GM19455 (cell line): ENCODE measurements around the gene GAB3.
"Not testable (repeated sequence)": the region's sequence is repeated elsewhere in the genome, so short reads cannot be mapped to it uniquely, and the experiment has no call there.

Source experiments
- ATAC-seq: cut with Tn5 transposase; IDR thresholded peaks from one replicate; pipeline ENCODE4 v1.9.1; 2021; ENCODE audit not compliant: unreplicated experiment

GAB3 gene

GRCh38 chrX:154724993-154725756 lies 25.7 kb downstream of the GAB3 start:
- no peak for ATAC-seq

DNA sequence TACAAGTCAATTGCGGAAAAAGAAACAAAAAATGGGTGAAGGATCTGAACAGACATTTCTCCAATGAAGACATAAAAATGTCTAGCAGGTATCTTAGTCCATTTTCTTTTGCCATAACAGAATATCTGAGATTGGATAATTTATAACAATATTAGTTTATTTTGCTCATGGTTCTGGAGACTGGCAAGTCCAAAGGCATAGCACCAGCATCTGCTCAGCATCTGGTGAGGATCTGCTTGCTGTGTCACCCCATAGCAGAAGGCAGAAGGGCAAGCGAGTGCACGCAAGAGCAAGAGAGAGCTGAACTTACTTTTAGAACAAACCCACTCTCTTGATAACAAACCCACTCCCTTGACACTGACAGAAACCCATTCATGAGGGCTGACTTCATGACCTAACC lies 29.7 kb downstream of the GAB3 start:
- ATAC-seq = no peak

DNA sequence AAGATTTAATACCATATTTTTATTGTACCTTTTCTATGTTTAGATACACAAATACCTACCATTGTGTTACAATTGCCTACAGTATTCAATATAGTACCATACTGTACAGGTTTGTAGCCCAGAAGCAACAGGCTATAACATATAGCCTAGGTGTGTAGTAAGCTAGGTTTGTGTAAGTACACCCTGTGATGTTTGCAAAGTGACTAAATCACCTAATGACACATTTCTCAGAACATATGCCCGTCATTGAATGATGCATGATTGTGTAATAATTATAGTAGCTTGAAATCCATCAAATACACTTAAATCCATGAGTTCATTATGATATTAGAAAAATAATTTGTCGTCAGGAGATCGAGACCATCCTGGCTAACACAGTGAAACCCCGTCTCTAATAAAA lies 30.8 kb downstream of the GAB3 start:
- no peak for ATAC-seq

DNA sequence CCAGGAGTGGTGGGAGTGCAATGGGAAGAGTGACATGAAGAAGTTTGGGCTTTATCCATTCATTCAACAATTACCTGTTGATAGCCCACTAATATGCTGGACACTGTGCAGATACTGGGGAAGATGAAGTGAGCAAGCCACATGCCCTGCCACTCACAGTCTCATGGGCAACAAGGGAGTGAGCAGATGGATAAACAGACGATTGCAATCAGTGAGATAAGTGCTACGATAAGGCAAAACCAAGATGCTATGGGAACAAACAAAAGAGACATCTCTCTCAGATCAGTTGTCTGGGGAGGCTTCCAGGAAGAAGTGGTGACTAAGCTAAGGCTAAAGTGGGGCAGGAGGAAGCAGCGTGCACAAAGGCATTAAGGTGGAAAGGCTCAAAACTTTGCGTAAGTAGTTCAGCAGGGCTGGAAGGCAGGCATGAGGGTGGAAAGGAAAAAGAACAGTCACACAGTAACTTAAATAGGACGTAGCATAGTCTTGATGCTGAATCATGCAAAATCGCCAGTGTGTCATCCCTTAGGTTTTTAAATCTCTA lies 31.7 kb downstream of the GAB3 start:
- ATAC-seq = no peak

- no peak for ATAC-seq
These were observed 32.3 kb downstream of the GAB3 start for GRCh38 chrX:154718616-154719015.

DNA sequence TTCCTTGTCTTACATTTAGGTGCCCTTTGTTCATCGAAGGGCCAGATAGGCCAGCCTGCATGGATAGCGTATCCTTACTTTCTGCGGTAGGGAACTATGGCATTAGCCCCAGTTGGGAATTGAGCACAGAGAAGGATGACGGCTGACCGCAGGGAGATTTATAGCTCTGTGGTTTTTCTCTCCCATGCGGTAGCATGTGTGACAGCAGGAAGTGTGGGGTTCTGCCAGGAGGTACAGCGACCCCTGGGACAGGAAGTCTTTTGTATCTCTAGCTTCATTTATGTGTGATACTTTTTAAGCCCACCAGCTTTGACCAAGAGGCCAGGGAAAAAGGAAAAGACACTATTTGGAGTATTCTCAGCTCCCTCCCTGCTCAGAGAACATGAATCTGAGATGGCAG lies 33.1 kb downstream of the GAB3 start:
- ATAC-seq = no peak

GRCh38 chrX:154715825-154716224 lies 35.1 kb downstream of the GAB3 start:
- ATAC-seq = no peak

- ATAC-seq = no peak
These were observed 36.0 kb downstream of the GAB3 start for GRCh38 chrX:154714925-154715324.

DNA sequence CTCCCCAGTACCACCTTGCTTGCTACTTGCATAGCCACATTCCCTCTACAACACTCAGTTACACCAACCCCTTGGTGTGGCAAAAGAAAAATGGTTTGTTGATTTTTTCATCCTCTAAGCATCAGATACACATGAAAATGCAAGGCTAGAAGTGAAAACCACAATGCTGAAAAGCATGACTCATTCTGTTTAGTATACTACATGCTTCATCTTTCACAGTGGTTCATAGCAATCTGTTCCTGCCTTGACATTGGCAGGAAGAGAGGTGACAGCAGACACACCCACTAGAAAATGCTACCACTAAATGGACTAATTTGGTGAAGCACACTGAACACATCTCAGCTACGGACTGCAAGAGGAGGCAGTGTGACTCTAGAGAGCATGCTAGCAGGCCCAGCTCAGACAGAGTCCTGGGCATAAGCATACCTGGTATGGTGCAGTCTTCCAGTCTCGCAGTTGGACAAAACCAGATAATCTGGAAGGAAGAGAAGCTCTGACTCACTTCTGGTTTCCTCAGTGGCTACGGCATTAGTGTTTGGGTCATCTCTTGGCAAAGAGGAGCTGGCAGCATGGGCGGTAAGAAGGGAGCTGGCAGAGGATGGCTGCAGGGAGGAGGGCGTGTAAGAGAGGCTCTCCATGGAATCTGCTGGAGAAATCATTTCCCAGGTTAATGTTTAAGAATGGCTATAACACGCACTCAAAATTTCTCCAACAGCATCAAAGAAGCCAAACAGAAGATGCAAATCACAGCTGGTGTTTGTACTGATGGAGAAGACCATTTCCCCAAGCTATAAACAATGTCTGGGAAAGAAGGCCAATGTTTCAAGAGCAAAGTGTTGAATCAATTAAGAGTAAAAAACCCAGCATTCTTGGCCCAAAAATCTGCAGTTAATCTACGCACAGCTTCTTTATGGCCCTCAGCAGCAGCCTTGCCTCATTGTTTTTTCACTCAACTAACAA lies 37.8 kb downstream of the GAB3 start:
- ATAC-seq = peak; percentile 95

DNA sequence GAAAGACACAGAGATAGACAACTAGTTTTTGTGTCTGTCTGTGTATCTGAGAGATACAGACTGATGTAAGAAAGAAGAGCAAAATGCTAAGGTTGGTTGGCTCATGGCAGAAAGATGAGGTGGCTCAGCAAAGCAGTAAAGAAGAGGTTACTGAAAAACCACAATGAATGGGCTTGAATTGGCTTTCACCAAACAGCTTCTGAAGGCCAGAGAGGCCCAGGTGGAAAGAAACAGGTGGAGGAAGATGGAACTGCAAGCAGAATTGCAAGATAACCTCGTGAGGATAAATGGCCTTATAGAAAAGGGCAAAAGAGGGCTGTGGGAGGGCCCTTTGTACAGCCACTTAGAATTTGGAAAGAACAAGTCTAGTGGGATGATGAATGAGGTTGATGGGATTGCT lies 39.6 kb downstream of the GAB3 start:
- ATAC-seq = no peak

DNA sequence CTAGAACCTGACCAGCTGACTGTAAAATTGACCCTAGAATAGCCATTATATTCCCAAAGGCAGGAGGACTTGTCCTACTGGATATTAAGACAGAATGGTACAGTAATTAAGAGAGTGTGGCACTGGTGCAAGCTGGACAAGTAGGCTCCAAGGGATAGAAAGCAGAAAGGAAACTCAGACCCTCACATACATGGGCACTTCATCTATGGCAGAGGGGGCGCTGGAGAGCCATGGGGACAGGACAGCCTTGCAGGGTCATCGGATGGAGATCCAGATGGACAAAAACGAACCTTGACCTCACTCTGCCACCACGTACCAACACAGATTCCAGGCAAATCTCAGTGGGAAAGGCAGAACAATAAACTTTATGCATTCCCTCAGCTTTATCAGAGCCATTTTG lies 40.6 kb downstream of the GAB3 start:
- ATAC-seq = no peak

DNA sequence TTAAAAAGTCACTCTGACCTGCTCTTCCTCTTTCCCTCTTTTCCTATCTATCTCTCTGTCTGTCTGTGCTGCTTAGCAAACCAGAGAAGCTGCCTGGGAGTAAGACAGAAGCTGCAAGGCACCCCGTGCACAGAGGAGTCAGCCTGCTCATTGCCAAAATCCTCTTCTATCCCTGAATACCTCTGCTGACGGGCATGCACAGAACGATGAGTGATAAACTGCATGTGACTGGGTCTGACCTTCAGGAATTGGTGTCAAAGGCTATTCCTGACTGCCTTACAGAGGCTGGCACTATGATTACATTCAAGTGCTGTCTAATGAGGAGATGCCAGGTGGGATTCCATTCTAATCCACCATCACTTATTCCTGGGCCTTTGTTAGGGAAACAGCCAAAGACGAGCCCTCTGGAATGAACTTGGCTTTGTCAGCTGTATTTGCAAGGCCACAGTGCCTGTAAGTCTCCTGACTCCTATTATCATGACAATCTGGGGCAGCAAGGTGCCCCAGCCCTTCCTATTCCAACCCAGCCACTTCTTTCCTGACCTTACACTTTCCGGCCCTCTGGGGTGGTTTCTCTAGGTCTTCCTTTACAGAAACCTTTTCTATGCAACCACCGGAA lies 52.1 kb downstream of the GAB3 start:
- no peak for ATAC-seq

GRCh38 chrX:154696676-154697045 lies 54.2 kb downstream of the GAB3 start:
- no peak for ATAC-seq

DNA sequence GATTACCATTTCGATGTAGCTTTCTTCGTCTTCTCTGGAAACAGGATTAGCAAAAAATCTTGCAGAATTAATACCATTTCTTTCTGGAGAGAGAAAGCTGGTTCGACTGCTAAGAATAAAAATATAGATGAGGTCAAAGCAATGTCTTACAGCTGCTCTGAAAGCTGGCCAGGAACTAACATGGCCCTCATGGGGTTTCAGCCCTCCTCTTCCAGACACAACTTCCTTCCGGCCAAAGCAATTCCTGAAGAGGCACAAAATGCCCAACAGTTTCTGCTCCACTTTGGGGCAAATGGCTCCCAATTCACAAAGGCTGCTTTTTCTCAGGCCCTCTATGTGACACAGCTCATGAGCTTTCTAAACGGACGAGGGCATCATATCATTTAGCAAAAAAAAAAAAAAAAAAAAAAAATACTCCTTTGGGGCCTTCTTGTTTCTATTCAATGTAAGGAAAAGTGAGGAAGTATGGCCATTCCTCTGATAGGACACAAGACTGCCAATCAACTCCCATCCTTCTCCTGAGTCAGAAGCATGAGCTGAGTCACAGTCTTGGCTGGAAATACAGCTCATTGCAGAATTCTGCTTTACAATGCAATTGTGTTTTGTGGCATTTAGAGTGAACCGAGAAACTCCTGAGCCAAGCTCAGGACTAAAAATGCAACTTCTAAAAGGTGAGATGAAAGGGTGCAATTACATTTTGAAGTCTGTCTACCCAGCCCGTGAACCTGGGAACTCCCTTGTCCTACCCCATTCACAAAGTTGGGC lies 54.8 kb downstream of the GAB3 start:
- ATAC-seq = no peak

GRCh38 chrX:154693394-154693793 lies 57.5 kb downstream of the GAB3 start:
- no peak for ATAC-seq

DNA sequence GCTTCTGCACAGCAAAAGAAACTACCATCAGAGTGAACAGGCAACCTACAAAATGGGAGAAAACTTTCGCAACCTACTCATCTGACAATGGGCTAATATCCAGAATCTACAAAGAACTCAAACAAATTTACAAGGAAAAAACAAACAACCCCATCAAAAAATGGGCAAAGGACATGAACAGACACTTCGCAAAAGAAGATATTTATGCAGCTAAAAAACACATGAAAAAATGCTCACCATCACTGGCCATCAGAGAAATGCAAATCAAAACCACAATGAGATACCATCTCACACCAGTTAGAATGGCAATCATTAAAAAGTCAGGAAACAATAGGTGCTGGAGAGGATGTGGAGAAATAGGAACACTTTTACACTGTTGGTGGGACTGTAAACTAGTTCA lies 60.4 kb downstream of the GAB3 start:
- not testable (repeated sequence) for ATAC-seq

GRCh38 chrX:154672084-154672483 lies 78.8 kb downstream of the GAB3 start:
- not testable (repeated sequence) for ATAC-seq

DNA sequence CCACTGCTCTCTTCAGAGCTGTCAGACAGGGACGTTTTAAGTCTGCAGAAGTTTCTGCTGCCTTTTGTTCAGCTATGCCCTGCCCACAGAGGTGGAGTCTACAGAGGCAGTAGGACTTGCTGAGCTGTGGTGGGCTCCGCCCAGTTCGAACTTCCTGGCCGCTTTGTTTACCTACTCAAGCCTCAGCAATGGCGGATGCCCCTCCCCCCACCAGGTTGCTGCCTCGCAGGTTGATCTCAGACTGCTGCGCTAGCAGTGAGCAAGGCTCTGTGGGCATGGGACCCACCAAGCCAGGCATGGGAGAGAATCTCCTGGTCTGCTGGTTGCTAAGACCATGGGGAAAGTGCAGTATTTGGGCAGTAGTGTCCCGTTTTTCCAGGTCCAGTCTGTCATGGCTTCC lies 80.0 kb downstream of the GAB3 start:
- not testable (repeated sequence) for ATAC-seq

GRCh38 chrX:154661899-154662298 lies 89.0 kb downstream of the GAB3 start:
- ATAC-seq = no peak

DNA sequence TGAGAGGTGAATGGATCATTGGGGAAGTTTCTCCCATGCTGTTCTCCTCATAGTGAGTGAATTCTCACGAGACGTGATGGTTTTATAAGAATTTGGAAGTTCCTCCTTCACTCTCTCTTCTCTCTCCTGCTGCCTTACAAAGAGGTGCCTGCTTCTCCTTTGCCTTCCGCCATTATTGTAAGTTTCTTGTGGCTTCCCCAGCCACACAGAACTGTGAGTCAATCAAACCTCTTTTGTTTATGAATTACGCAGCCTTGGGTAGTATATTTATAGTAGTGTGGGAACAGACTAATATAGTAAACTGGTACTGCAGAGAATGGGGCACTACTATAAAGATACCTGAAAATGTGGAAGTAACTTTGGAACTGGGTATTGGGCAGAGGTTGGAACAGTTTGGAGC lies 89.7 kb downstream of the GAB3 start:
- ATAC-seq = no peak

- ATAC-seq = no peak
These were observed 90.3 kb downstream of the GAB3 start for GRCh38 chrX:154660541-154660940.
